WI38 (cell line): ENCODE measurements around the gene LIG3.

Source experiments
- H3K4me3 ChIP-seq: 2 replicates; pipeline ENCODE4 v1.5.1; 2011; ENCODE audit warnings: low read depth, mild to moderate bottlenecking, control low read depth, low read length
- CTCF ChIP-seq: IDR thresholded peaks from 2 replicates; pipeline ENCODE4 v1.5.1; 2012; ENCODE audit warnings: low read depth, mild to moderate bottlenecking, control low read depth, low read length

Gene LIG3

GRCh38 chr17:35016369-35016768, 36.1 kb downstream of the LIG3 start:
- H3K4me3 ChIP-seq, result no peak overlapping the region
- no peak for TF ChIP-seq CTCF

- TF ChIP-seq CTCF, result no peak
- H3K4me3 ChIP-seq, result no peak overlapping the region
These were observed 36.7 kb downstream of the LIG3 start for GRCh38 chr17:35017021-35017420.

- H3K4me3 ChIP-seq, result no peak overlapping the region
- no peak for TF ChIP-seq CTCF
These were observed 38.5 kb downstream of the LIG3 start for GRCh38 chr17:35018814-35019213.

- no peak overlapping the region for H3K4me3 ChIP-seq
- no peak for TF ChIP-seq CTCF
These were observed 39.3 kb downstream of the LIG3 start for GRCh38 chr17:35019386-35020179.

- no peak overlapping the region for H3K4me3 ChIP-seq
- TF ChIP-seq CTCF, result no peak
These were observed 41.4 kb downstream of the LIG3 start for GRCh38 chr17:35021520-35022380.

- H3K4me3 ChIP-seq, result no peak overlapping the region
- TF ChIP-seq CTCF, result no peak; the same call in 1 of the 2 replicates
These were observed 42.3 kb downstream of the LIG3 start for GRCh38 chr17:35022536-35023063.
